H9 (cell line): ENCODE measurements around the gene PLXNB3. TPM values are rescaled to one million over a fixed set of nuclear protein-coding genes. Genes with fewer than 3 reads are reported as not detected.

Experiments
- DNase-seq: peaks from one replicate; pipeline ENCODE4 v3.0.0-alpha.2; 2017
- H2AFZ ChIP-seq: one replicate; pipeline ENCODE4 v1.6.1; 2013; ENCODE audit warnings: mild to moderate bottlenecking, low read length, control low read depth, moderate library complexity
- H2AK5ac ChIP-seq: 2 replicates; pipeline ENCODE4 v1.6.1; 2013; ENCODE audit warnings: low read length, control low read depth, mixed read lengths; ENCODE audit not compliant: insufficient read length
- H2BK120ac ChIP-seq: one replicate; pipeline ENCODE4 v1.6.1; 2013; ENCODE audit warnings: low read depth, mild to moderate bottlenecking, low read length, control low read depth, inconsistent platforms; ENCODE audit not compliant: poor library complexity, severe bottlenecking
- H2BK12ac ChIP-seq: 2 replicates; pipeline ENCODE4 v1.6.1; 2013; ENCODE audit warnings: low read length, control low read depth, mixed read lengths, low read depth; ENCODE audit not compliant: insufficient read length
- H2BK15ac ChIP-seq: 2 replicates; pipeline ENCODE4 v1.6.1; 2013; ENCODE audit warnings: low read depth, low read length, control low read depth
- H2BK20ac ChIP-seq: one replicate; pipeline ENCODE4 v1.6.1; 2013; ENCODE audit warnings: low read depth, mild to moderate bottlenecking, low read length, control low read depth, inconsistent platforms; ENCODE audit not compliant: poor library complexity, severe bottlenecking
- H2BK5ac ChIP-seq: 2 replicates; pipeline ENCODE4 v1.6.1; 2013; ENCODE audit warnings: low read length, control low read depth, mixed read lengths; ENCODE audit not compliant: insufficient read length
- H3K14ac ChIP-seq: 2 replicates; pipeline ENCODE4 v1.6.1; 2013; ENCODE audit warnings: low read length, control low read depth; ENCODE audit not compliant: insufficient read depth
- H3K18ac ChIP-seq: 2 replicates; pipeline ENCODE4 v1.6.1; 2013; ENCODE audit warnings: low read depth, mild to moderate bottlenecking, mixed read lengths, low read length, control low read depth; ENCODE audit not compliant: insufficient read length
- H3K23ac ChIP-seq: 2 replicates; pipeline ENCODE4 v1.6.1; 2013; ENCODE audit warnings: low read length, control low read depth, mixed read lengths, low read depth; ENCODE audit not compliant: insufficient read length
- H3K23me2 ChIP-seq: 2 replicates; pipeline ENCODE4 v1.6.1; 2013; ENCODE audit warnings: low read depth, mild to moderate bottlenecking, mixed read lengths, low read length, control low read depth; ENCODE audit not compliant: insufficient read length, poor library complexity, severe bottlenecking
- H3K27ac ChIP-seq: 2 replicates; pipeline ENCODE4 v1.5.1; 2013; ENCODE audit warnings: low read length, control low read depth, mixed read lengths, low read depth; ENCODE audit not compliant: insufficient read length
- H3K27me3 ChIP-seq: 2 replicates; pipeline ENCODE4 v1.6.1; 2013; ENCODE audit warnings: low read length, control low read depth, inconsistent platforms; ENCODE audit not compliant: insufficient read depth
- H3K4ac ChIP-seq: 2 replicates; pipeline ENCODE4 v1.6.1; 2013; ENCODE audit warnings: low read depth, mild to moderate bottlenecking, control low read depth, inconsistent platforms, low read length, moderate library complexity
- H3K4me1 ChIP-seq: 2 replicates; pipeline ENCODE4 v1.6.1; 2013; ENCODE audit warnings: low read length, control low read depth, inconsistent platforms; ENCODE audit not compliant: insufficient read depth
- H3K4me2 ChIP-seq: 2 replicates; pipeline ENCODE4 v1.6.1; 2013; ENCODE audit warnings: low read length, control low read depth, mixed read lengths; ENCODE audit not compliant: insufficient read length, insufficient read depth
- H3K56ac ChIP-seq: 2 replicates; pipeline ENCODE4 v1.6.1; 2013; ENCODE audit warnings: low read depth, mild to moderate bottlenecking, mixed read lengths, low read length, control low read depth; ENCODE audit not compliant: insufficient read length
- H3K79me1 ChIP-seq: 2 replicates; pipeline ENCODE4 v1.6.1; 2013; ENCODE audit warnings: low read depth, mild to moderate bottlenecking, moderate library complexity, low read length, control low read depth, inconsistent platforms; ENCODE audit not compliant: insufficient read depth, poor library complexity, severe bottlenecking
- H3K79me2 ChIP-seq: 2 replicates; pipeline ENCODE4 v1.6.1; 2013; ENCODE audit warnings: low read length, control low read depth, inconsistent platforms; ENCODE audit not compliant: insufficient read depth
- H3K9ac ChIP-seq: 2 replicates; pipeline ENCODE4 v1.6.1; 2013; ENCODE audit warnings: low read length, control low read depth, mixed read lengths; ENCODE audit not compliant: insufficient read length; ENCODE audit errors: extremely low read depth
- H3K9me3 ChIP-seq: one replicate; pipeline ENCODE4 v1.6.1; 2013; ENCODE audit warnings: low read depth, low read length, inconsistent platforms; ENCODE audit not compliant: control insufficient read depth
- H3T11ph ChIP-seq: one replicate; pipeline ENCODE4 v1.6.1; 2013; ENCODE audit warnings: mild to moderate bottlenecking, low read length, control low read depth, inconsistent platforms
- H4K20me1 ChIP-seq: one replicate; pipeline ENCODE4 v1.6.1; 2013; ENCODE audit not compliant: control insufficient read depth, insufficient read length, insufficient read depth
- H4K5ac ChIP-seq: 2 replicates; pipeline ENCODE4 v1.6.1; 2013; ENCODE audit warnings: low read depth, mild to moderate bottlenecking, mixed read lengths, low read length, control low read depth; ENCODE audit not compliant: insufficient read length
- H4K8ac ChIP-seq: replicated peaks from 2 replicates; pipeline ENCODE4 v1.6.1; 2013; ENCODE audit warnings: low read length, control low read depth, mixed read lengths, low read depth; ENCODE audit not compliant: insufficient read length
- H4K91ac ChIP-seq: 2 replicates; pipeline ENCODE4 v1.6.1; 2013; ENCODE audit warnings: low read depth, mild to moderate bottlenecking, moderate library complexity, mixed read lengths, low read length, control low read depth; ENCODE audit not compliant: insufficient read length
- H3K27ac Mint-ChIP-seq, 3 experiments: 2 replicates in 2 of 3; 3 replicates in 1 of 3; pipeline ENCODE4 v1.8.0; 2020 to 2021; ENCODE audit warnings: mixed read lengths in 3 of 3, mild to moderate bottlenecking in 1 of 3, moderate library complexity in 1 of 3
- H3K27me3 Mint-ChIP-seq: 2 replicates; pipeline ENCODE4 v1.8.0; 2021; ENCODE audit warnings: low read depth, mild to moderate bottlenecking, moderate library complexity, mixed read lengths
- H3K36me3 Mint-ChIP-seq, 3 experiments: 2 replicates in 2 of 3; 3 replicates in 1 of 3; pipeline ENCODE4 v1.8.0; 2020 to 2021; ENCODE audit warnings: low read depth in 3 of 3, mixed read lengths in 3 of 3; ENCODE audit not compliant: insufficient read depth in 1 of 3
- H3K4me1 Mint-ChIP-seq, 2 experiments: 2 replicates each; pipeline ENCODE4 v1.8.0; 2020; ENCODE audit warnings: mixed read lengths in 2 of 2
- H3K4me3 Mint-ChIP-seq, 2 experiments: 2 replicates in 1 of 2; 3 replicates in 1 of 2; pipeline ENCODE4 v1.8.0; 2020 to 2021; ENCODE audit warnings: mild to moderate bottlenecking in 2 of 2, mixed read lengths in 2 of 2, moderate library complexity in 1 of 2
- H3K9me3 Mint-ChIP-seq, 2 experiments: 2 replicates in 1 of 2; 3 replicates in 1 of 2; pipeline ENCODE4 v1.8.0; 2020; ENCODE audit warnings: mild to moderate bottlenecking in 2 of 2, mixed read lengths in 2 of 2, moderate library complexity in 1 of 2
- CTCF ChIP-seq: fragments of 200-600 bp; sonication (generic); conservative IDR thresholded peaks from 3 replicates; pipeline ENCODE4 v1.8.0; 2021; ENCODE audit warnings: antibody characterized with exemption, mild to moderate bottlenecking
- WGBS: extraction: QIAGEN DNeasy Blood & Tissue Kit; methylation state at CpG from one replicate; pipeline ENCODE4 v1.1.7; 2013; ENCODE audit warnings: missing lambda C conversion rate, low lambda C conversion rate, mixed read lengths; ENCODE audit not compliant: insufficient read length; ENCODE audit errors: extremely low coverage; 5-methylcytosine and 5-hydroxymethylcytosine counted together
- total RNA-seq: library from RNA; stranded (reverse); gene quantifications from 2 replicates; pipeline ENCODE4 v1.2.1, GENCODE V29; 2021

Gene PLXNB3
- total RNA-seq, 1 experiment from 2014 or later, result 1.9 TPM

- no peak overlapping the region for H4K91ac ChIP-seq
- H2BK20ac ChIP-seq, result no peak overlapping the region
- no peak for DNase-seq
- no peaks in the 10 kb centered on the region for H4K20me1 ChIP-seq
- no peak overlapping the region for H2BK12ac ChIP-seq
- no peak overlapping the region for H3K18ac ChIP-seq
- H4K5ac ChIP-seq, result no peak overlapping the region
- H3K23ac ChIP-seq, result no peak overlapping the region
- no peak overlapping the region for H2BK120ac ChIP-seq
- no peaks in the 10 kb centered on the region for H3K23me2 ChIP-seq
- Mint-ChIP-seq H3K4me3 (no peak overlapping the region), H3K36me3 (peaks cover 0 to 2% (median 1%) of the 10 kb centered on the region in 3 experiments; a peak in 3 of 7 replicates), H3K27ac (no peak overlapping the region), H3K27me3 (no peaks in the 10 kb centered on the region; the same call in 1 of the 2 replicates), H3K9me3 (peaks cover 26 to 53% of the 10 kb centered on the region in 2 experiments), H3K4me1 (peaks cover 2% of the 10 kb centered on the region in 2 experiments)
- H2AFZ ChIP-seq, result no peak overlapping the region
- no peaks in the 10 kb centered on the region for H3K79me2 ChIP-seq
- H3K79me1 ChIP-seq, result no peaks in the 10 kb centered on the region
- no peak overlapping the region for H2AK5ac ChIP-seq
- H3K4me2 ChIP-seq, result no peak overlapping the region
- no peak overlapping the region for H3K9ac ChIP-seq
- H3K9me3 ChIP-seq, result no peaks in the 10 kb centered on the region
- H3K56ac ChIP-seq, result no peak overlapping the region
- WGBS, result no CpG with 5 or more reads among the region's 37 CpGs
- TF ChIP-seq CTCF, result no peak
- no peak overlapping the region for H3K4ac ChIP-seq
- no peak overlapping the region for H3K14ac ChIP-seq
- no peaks in the 10 kb centered on the region for H3K27me3 ChIP-seq
- no peak overlapping the region for H2BK15ac ChIP-seq
- no peaks in the 10 kb centered on the region for H3K4me1 ChIP-seq
- no peak overlapping the region for H3K27ac ChIP-seq
- H4K8ac ChIP-seq, result no peak overlapping the region
- no peak overlapping the region for H3T11ph ChIP-seq
- H2BK5ac ChIP-seq, result no peak overlapping the region
Observed at GRCh38 chrX:153774576-153775292, 10.7 kb downstream of the PLXNB3 start.
